ENCODE data around the gene CECR2. TPM values are rescaled to one million over a fixed set of nuclear protein-coding genes. Genes with fewer than 3 reads are reported as not detected.

The CECR2 gene
- 10 to 100 TPM in 2 of 4 donors, 1 to 10 TPM in 2; 8.9 to 24.3 (median 15.5) TPM for polyA plus RNA-seq (ENCODE audit: insufficient read length in 4 of 4)

GRCh38 chr22:17369439-17370025 lies at the start of gene CECR2:
Gene CECR2 (plus strand): TSS chr22:17369460. CDS start chr22:17369784, 324 bp downstream.
- DNase-seq (ENCODE audit: low read depth in 4 of 4, low spot score in 2 of 4), result no peak

DNA sequence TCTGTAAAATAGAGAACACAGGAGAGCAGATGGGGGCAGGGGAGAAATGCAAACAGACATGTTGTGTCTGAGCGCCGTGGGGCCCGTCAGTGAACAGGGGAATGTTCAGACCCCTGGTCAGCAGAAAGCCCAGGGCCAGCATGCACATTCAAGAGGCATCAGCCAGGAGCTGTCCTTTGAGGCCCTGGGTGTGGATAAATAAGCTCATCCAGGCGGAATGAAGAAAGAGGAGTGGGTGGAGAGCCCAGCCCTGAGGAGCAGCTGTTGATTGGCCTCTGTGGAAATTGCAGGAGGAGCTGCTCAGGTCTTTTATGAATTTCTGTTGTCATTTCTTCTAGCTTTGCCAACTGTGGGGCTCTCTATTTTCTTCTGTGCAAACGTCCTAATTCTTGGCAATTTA lies 49.7 kb upstream of the CECR2 start:
- DNase-seq (ENCODE audit: low read depth in 4 of 4, low spot score in 2 of 4), result no peak

DNA sequence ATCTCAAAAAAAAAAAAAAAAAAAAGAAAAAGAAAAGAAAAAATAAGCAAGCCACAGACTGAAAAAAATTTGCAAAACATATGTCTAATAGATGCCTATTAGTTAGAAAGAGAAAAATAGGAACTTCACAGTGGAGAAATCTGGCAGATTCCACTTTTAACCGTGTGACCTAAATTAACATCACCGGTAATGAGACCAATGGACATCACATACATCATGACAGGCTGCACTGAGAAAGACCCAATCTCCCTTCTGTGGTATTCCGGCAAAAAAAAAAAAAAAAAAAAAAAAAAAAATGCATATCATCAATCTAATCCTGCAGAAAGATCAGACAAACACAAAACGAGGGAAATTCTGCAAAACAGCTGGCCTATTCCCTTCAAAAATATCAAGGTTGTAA lies 46.7 kb upstream of the CECR2 start:
- no peak for DNase-seq (ENCODE audit: low read depth in 4 of 4, low spot score in 2 of 4)

DNA sequence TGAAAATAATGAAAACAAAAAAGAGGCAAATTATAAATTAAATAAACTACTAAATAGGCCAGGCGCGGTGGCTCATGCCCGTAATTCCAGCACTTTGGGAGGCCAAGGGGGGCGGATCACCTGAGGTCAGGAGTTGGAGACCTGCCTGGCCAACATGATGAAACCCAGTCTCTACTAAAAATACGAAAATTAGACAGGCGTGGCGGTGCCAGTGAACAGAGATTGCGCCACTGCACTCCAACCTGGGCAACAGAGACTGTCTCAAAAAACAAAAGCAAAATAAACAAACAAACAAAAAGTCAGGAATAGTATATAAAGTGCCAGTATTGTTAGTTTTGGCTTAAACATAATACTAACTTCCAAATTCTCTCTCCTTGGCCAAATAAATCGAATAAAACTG lies 37.6 kb upstream of the CECR2 start:
- no peak for DNase-seq (ENCODE audit: low read depth in 4 of 4, low spot score in 2 of 4)

- no peak for DNase-seq (ENCODE audit: low read depth in 4 of 4, low spot score in 2 of 4)
Observed at GRCh38 chr22:17332109-17332800, 37.0 kb upstream of the CECR2 start.

- no peak for DNase-seq (ENCODE audit: low read depth in 4 of 4, low spot score in 2 of 4)
Observed at GRCh38 chr22:17334059-17334458, 35.2 kb upstream of the CECR2 start.

GRCh38 chr22:17334983-17335382 lies 34.3 kb upstream of the CECR2 start:
- no peak for DNase-seq (ENCODE audit: low read depth in 4 of 4, low spot score in 2 of 4)

- no peak for DNase-seq (ENCODE audit: low read depth in 4 of 4, low spot score in 2 of 4)
Observed at GRCh38 chr22:17336061-17336460, 33.2 kb upstream of the CECR2 start.

- no peak for DNase-seq (ENCODE audit: low read depth in 4 of 4, low spot score in 2 of 4)
Observed at GRCh38 chr22:17337639-17338038, 31.6 kb upstream of the CECR2 start.

GRCh38 chr22:17339095-17339693 lies 30.1 kb upstream of the CECR2 start:
- no peak for DNase-seq (ENCODE audit: low read depth in 4 of 4, low spot score in 2 of 4)

DNA sequence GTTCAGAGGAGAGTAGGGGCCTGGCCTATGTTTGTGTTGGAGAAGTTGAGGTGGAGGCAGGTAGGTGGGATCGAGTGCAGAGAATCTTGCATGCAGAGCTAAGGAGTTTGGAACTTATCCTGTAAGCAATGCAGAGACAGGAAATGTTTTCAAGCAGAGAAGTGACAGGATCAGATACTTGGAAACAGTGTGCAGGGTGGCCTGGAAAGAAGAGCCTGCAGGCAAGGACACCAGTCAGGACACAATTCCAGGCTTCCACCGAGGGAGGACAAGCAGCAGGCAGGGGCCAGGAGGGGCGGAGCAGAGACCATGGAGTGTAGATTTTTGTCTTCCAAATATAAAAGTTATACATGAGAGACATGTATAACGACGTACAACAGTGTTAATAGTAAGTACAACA lies 26.9 kb upstream of the CECR2 start:
- no peak for DNase-seq (ENCODE audit: low read depth in 4 of 4, low spot score in 2 of 4)

GRCh38 chr22:17343766-17344165 lies 25.5 kb upstream of the CECR2 start:
- no peak for DNase-seq (ENCODE audit: low read depth in 4 of 4, low spot score in 2 of 4)

- DNase-seq (ENCODE audit: low read depth in 4 of 4, low spot score in 2 of 4), result no peak
Observed at GRCh38 chr22:17346578-17346977, 22.7 kb upstream of the CECR2 start.

GRCh38 chr22:17347724-17348123 lies 21.5 kb upstream of the CECR2 start:
- no peak for DNase-seq (ENCODE audit: low read depth in 4 of 4, low spot score in 2 of 4)

GRCh38 chr22:17348464-17349103 lies 20.7 kb upstream of the CECR2 start:
- DNase-seq (ENCODE audit: low read depth in 4 of 4, low spot score in 2 of 4), result no peak

GRCh38 chr22:17349172-17349571 lies 20.1 kb upstream of the CECR2 start:
- DNase-seq (ENCODE audit: low read depth in 4 of 4, low spot score in 2 of 4), result no peak

- DNase-seq (ENCODE audit: low read depth in 4 of 4, low spot score in 2 of 4), result no peak
Observed at GRCh38 chr22:17350292-17350691, 19.0 kb upstream of the CECR2 start.

GRCh38 chr22:17352798-17353197 lies 16.5 kb upstream of the CECR2 start:
- no peak for DNase-seq (ENCODE audit: low read depth in 4 of 4, low spot score in 2 of 4)

GRCh38 chr22:17357688-17358087 lies 11.6 kb upstream of the CECR2 start:
- no peak for DNase-seq (ENCODE audit: low read depth in 4 of 4, low spot score in 2 of 4)

- no peak for DNase-seq (ENCODE audit: low read depth in 4 of 4, low spot score in 2 of 4)
Observed at GRCh38 chr22:17358415-17358814, 10.8 kb upstream of the CECR2 start.

DNA sequence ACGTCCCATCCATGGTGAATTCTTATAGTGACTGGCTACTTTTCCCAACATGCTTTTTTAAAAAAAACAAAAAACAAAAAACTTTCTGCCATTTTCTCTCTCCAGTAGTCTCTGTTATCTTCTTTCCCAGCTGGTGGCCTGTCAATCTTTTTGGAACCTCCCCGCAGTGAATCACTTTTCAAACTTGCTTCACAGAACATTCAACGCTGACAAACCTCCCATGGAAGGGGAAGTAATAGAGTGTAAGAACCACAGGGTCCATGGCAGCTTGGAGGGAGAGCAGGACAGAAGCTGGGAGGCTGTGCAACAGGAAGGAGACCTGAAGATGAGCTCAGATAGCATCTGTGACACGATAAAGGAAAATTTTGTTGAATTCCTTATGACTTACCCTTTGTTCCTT lies 9.8 kb upstream of the CECR2 start:
- DNase-seq (ENCODE audit: low read depth in 4 of 4, low spot score in 2 of 4), result no peak

DNA sequence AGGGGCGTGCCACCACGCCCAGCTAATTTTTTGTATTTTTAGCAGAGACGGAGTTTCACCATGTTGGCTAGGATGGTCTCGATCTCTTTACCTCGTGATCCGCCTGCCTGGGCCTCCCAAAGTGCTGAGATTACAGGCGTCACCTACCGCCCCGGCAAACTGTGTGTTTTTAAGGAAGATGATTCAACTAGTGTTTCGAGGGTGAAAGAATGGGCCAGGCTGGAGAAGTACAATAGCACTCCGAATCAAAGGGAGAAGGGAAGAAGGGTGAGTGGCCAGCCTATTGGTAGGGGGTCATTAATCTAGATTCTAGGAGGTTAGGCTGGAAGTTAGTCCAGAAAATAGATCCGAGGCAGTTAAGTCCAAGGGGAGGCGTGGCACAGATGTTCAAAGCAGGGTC lies 2.9 kb upstream of the CECR2 start:
- no peak for DNase-seq (ENCODE audit: low read depth in 4 of 4, low spot score in 2 of 4)
